Smooth muscle cell (in vitro differentiated cells): Measurements from ENCODE around the gene PALLD. TPM values are rescaled to one million over a fixed set of nuclear protein-coding genes. Genes with fewer than 3 reads are reported as not detected.

ENCODE experiments used
- DNase-seq: peaks from one replicate; lab custom pipeline; 2025; ENCODE audit not compliant: unreplicated experiment; lab: John Stamatoyannopoulos, UW
- H2AFZ ChIP-seq: fragments of 200-600 bp; sonication (generic); 2 replicates; pipeline ENCODE4 v1.6.0; 2016; ENCODE audit warnings: antibody characterized with exemption, low read depth, mild to moderate bottlenecking
- H3F3A ChIP-seq: fragments of 200-600 bp; sonication (generic); 2 replicates; pipeline ENCODE4 v1.6.0; 2017; ENCODE audit warnings: antibody characterized with exemption, low read depth
- H3K27ac ChIP-seq: fragments of 200-600 bp; sonication (generic); 2 replicates; pipeline ENCODE4 v1.5.1; 2016; ENCODE audit warnings: low read depth, mild to moderate bottlenecking
- H3K27me3 ChIP-seq: fragments of 200-600 bp; sonication (generic); 2 replicates; pipeline ENCODE4 v1.6.1; 2016; ENCODE audit warnings: low read depth, mild to moderate bottlenecking
- H3K36me3 ChIP-seq: fragments of 200-600 bp; sonication (generic); 2 replicates; pipeline ENCODE4 v1.5.1; 2016; ENCODE audit warnings: low read depth
- H3K4me1 ChIP-seq: fragments of 200-600 bp; sonication (generic); 2 replicates; pipeline ENCODE4 v1.5.1; 2016; ENCODE audit warnings: low read depth
- H3K4me2 ChIP-seq: fragments of 200-600 bp; sonication (generic); 2 replicates; pipeline ENCODE4 v1.6.0; 2016; ENCODE audit warnings: mild to moderate bottlenecking
- H3K4me3 ChIP-seq: fragments of 200-600 bp; sonication (generic); 2 replicates; pipeline ENCODE4 v1.5.1; 2016; ENCODE audit warnings: mild to moderate bottlenecking
- H3K79me2 ChIP-seq: fragments of 200-600 bp; sonication (generic); 2 replicates; pipeline ENCODE4 v1.6.0; 2016; ENCODE audit warnings: low read depth, mild to moderate bottlenecking
- H3K9ac ChIP-seq: fragments of 200-600 bp; sonication (generic); 2 replicates; pipeline ENCODE4 v1.6.0; 2016; ENCODE audit warnings: low read depth
- H3K9me3 ChIP-seq: fragments of 200-600 bp; sonication (generic); replicated peaks from 2 replicates; pipeline ENCODE4 v1.5.1; 2016; ENCODE audit warnings: low read depth
- H4K20me1 ChIP-seq: fragments of 200-600 bp; sonication (generic); 2 replicates; pipeline ENCODE4 v1.6.0; 2016; ENCODE audit warnings: low read depth
- WGBS: methylation state at CpG from one replicate; pipeline ENCODE4 v1.1.7; 2016; ENCODE audit warnings: low lambda C conversion rate; 5-methylcytosine and 5-hydroxymethylcytosine counted together
- polyA plus RNA-seq: library from polyadenylated mRNA; unstranded; fragments of >200 nt; fragmentation: Nextera tagmentation; extraction: Ambion mirVana; gene quantifications from 2 replicates; pipeline ENCODE4 v1.2.1, GENCODE V29; 2016
- total RNA-seq: library from RNA; depleted of rRNA; stranded (reverse); fragments of >200 nt; gene quantifications from 2 replicates; pipeline ENCODE4 v1.2.3, GENCODE V29; 2014
- TF ChIP-seq, protein P1 (sequence below): fragments of 200-600 bp; sonication (generic); IDR thresholded peaks from 2 replicates; pipeline ENCODE4 v1.5.1; 2017; ENCODE audit warnings: borderline replicate concordance, mild to moderate bottlenecking, antibody characterized with exemption; ENCODE audit not compliant: insufficient read depth, poor library complexity, severe bottlenecking

The PALLD gene
- total and polyA plus RNA-seq, 2 experiments from 2014 or later = 354 to 415 TPM

- TF ChIP-seq, protein P1, sequence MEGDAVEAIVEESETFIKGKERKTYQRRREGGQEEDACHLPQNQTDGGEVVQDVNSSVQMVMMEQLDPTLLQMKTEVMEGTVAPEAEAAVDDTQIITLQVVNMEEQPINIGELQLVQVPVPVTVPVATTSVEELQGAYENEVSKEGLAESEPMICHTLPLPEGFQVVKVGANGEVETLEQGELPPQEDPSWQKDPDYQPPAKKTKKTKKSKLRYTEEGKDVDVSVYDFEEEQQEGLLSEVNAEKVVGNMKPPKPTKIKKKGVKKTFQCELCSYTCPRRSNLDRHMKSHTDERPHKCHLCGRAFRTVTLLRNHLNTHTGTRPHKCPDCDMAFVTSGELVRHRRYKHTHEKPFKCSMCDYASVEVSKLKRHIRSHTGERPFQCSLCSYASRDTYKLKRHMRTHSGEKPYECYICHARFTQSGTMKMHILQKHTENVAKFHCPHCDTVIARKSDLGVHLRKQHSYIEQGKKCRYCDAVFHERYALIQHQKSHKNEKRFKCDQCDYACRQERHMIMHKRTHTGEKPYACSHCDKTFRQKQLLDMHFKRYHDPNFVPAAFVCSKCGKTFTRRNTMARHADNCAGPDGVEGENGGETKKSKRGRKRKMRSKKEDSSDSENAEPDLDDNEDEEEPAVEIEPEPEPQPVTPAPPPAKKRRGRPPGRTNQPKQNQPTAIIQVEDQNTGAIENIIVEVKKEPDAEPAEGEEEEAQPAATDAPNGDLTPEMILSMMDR = no peak
- DNase-seq = no peak
- Histone ChIP-seq H3K9me3 (no peaks in the 10 kb centered on the region), H3K79me2 (peaks cover 72% of the 10 kb centered on the region), H3K27me3 (no peaks in the 10 kb centered on the region), H3K9ac (peak overlapping the region; percentile 23), H3K27ac (peak overlapping the region; percentile 76), H2AFZ (no peak overlapping the region), H3K4me2 (peak overlapping the region; percentile 52), H3K36me3 (no peaks in the 10 kb centered on the region), H3K4me3 (no peak overlapping the region), H4K20me1 (no peaks in the 10 kb centered on the region), H3K4me1 (peaks cover 8% of the 10 kb centered on the region), H3F3A (peaks cover 35% of the 10 kb centered on the region)
- 26% methylated on average over 3 of the region's 3 CpGs for WGBS
Observed at GRCh38 chr4:168674866-168675265, 178.0 kb downstream of the PALLD start.

DNA sequence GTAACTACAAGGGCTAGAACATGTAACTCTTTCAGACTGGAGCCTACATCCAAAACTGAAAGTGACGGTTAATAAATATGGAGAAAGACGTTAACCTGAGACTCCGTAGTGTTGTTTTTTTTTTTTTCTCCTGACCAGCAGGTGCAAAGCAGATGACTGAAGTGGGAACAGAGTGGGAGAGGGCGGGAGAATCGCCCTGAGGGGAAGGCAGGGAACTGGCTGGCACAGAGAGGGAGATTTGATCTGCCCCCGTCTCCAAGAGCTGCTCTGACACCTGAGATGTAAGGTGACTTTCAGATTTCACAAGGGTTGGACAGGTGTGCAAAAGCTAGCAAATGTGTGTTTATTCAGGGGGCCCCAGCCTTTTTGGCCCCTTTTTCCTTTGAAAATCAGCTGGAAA lies 180.2 kb downstream of the PALLD start:
- H3F3A ChIP-seq = peaks cover 36% of the 10 kb centered on the region
- H3K4me2 ChIP-seq = no peak overlapping the region
- H3K79me2 ChIP-seq = peaks cover 70% of the 10 kb centered on the region
- 92% methylated on average over 6 of the region's 6 CpGs for WGBS
- no peak overlapping the region for H3K9ac ChIP-seq
- H3K27ac ChIP-seq = no peak overlapping the region
- H3K27me3 ChIP-seq = no peaks in the 10 kb centered on the region
- no peaks in the 10 kb centered on the region for H3K9me3 ChIP-seq
- H3K4me1 ChIP-seq = peaks cover 8% of the 10 kb centered on the region
- no peak overlapping the region for H3K4me3 ChIP-seq
- no peak for DNase-seq
- TF ChIP-seq, protein P1 = no peak
- H2AFZ ChIP-seq = no peak overlapping the region
- H3K36me3 ChIP-seq = peaks cover 13% of the 10 kb centered on the region
- H4K20me1 ChIP-seq = no peaks in the 10 kb centered on the region

DNA sequence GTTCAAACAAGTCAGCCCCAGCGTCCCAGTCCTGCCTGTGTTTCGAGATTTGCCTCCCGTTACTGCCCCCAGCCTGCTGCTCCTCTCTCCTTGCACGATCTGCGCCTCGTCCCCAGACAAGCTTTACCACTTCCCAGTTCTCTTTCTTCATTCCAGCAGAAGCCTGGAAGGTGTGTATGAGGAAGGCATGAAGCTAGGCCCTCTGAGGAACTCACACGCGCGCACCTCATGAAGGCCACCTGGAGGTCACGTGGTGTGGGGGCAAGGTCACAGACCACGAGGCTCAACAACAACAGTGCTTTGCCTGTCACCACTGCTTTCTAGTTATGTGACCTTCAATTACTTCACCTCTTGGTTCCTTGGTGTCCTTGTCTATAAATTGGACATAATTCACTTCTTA lies 181.0 kb downstream of the PALLD start:
- no peak overlapping the region for H3K4me2 ChIP-seq
- H3K9ac ChIP-seq = no peak overlapping the region
- H3K4me3 ChIP-seq = no peak overlapping the region
- peak overlapping the region; percentile 34 for H3K27ac ChIP-seq
- peaks cover 40% of the 10 kb centered on the region for H3F3A ChIP-seq
- peaks cover 8% of the 10 kb centered on the region for H3K4me1 ChIP-seq
- H4K20me1 ChIP-seq = no peaks in the 10 kb centered on the region
- H3K27me3 ChIP-seq = no peaks in the 10 kb centered on the region
- 86% methylated on average over 11 of the region's 11 CpGs for WGBS
- no peak overlapping the region for H2AFZ ChIP-seq
- no peak for DNase-seq
- TF ChIP-seq, protein P1 = no peak
- peaks cover 64% of the 10 kb centered on the region for H3K79me2 ChIP-seq
- H3K9me3 ChIP-seq = no peaks in the 10 kb centered on the region
- H3K36me3 ChIP-seq = peaks cover 13% of the 10 kb centered on the region

DNA sequence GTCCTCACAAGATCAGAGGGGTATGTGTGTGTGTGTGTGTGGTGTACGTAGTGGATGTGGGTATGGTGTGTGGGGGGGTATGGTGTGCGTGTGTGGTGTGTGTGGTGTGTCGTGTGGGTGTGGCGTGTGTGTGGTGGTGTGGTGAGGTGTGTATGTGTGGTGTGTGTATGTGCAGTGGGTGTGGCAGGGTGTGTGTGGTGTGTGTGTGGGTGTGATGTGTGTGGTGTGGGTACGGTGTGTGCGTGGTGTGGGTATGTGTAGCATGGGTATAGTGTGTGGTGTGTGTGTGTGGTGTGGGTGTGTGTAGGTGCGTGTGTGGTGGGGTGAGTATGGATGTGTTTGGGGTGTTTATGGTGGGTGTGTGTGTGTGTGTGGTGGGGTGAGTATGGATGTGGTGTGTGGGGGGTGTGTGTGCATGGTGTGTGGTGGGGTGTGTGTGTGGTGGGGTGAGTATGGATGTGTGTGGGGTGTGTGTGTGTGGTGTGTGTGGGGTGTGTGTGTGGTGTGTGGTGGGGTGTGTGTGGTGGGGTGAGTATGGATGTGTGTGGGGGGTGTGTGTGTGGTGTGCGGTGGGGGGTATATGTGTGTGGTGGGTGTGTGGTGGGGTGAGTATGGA lies 182.0 kb downstream of the PALLD start:
- peaks cover 15% of the 10 kb centered on the region for H3K4me1 ChIP-seq
- no peak overlapping the region for H2AFZ ChIP-seq
- peaks cover 13% of the 10 kb centered on the region for H3K36me3 ChIP-seq
- H3K9ac ChIP-seq = no peak overlapping the region
- 98% methylated on average over 5 of the region's 8 CpGs for WGBS
- DNase-seq = no peak
- TF ChIP-seq, protein P1 = no peak
- H3K9me3 ChIP-seq = no peaks in the 10 kb centered on the region
- no peak overlapping the region for H3K4me2 ChIP-seq
- peaks cover 31% of the 10 kb centered on the region for H3F3A ChIP-seq
- H3K27ac ChIP-seq = peak overlapping the region; percentile 34
- H3K4me3 ChIP-seq = no peak overlapping the region
- no peaks in the 10 kb centered on the region for H4K20me1 ChIP-seq
- peaks cover 58% of the 10 kb centered on the region for H3K79me2 ChIP-seq
- H3K27me3 ChIP-seq = no peaks in the 10 kb centered on the region
